HG03159 (cell line): ENCODE results near the gene RASA3.

Experiments
- ATAC-seq: cut with Tn5 transposase; IDR thresholded peaks from one replicate; pipeline ENCODE4 v1.9.1; 2021; ENCODE audit warnings: mild to moderate bottlenecking, moderate library complexity; ENCODE audit not compliant: unreplicated experiment

RASA3 gene

DNA sequence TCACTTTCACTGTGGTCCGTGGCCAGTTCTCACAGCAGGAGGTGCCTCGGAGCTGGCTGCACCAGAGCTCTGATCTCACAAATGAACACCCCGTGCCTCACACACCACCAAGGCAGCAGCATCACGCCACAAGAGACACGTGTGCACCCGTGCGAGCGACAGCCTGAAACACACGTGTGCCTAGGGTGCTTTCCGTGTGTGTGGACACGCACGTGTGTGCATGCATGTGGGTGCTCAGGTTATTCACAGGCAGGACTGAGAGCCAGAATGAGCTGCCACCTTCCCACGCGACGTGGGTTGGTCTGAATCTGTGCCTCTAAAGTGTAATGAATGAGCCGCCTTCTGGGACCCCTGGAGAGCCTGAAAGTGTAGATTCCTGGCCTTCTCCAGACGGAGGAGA, 90.9 kb downstream of the RASA3 start:
- no peak for ATAC-seq

DNA sequence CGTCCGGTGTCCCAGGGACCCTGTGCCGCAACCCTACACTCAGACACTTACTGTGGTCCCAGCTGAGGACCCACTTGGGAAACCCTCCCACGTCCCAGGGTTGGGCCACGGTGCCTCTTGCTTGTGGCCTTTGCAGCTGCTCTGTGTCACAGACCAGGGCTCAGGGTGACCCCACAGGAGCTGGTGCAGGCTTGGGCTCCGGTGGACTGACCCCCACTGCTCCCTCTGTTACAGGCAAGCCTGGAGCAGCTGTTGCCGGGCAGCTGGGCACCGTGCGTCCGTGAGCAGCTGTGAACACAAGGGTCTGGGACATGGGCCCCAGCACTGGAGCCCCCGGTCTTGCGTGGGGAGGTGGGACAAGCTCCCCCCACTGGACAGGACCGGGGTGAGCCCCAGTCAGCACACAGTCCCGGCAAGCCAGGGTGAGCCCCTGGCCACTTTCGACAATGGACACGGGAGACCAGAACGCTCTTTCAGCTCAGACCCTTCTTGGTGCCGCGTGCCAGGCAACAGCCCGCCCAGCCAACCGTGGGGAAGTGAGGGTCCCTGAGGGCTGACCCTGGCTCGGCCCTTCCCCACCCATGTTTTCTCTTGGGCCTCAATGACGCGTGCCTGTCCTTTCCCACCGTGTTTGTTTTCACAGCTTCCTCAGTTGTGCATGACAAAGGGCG, 92.8 kb downstream of the RASA3 start:
- ATAC-seq: no peak

DNA sequence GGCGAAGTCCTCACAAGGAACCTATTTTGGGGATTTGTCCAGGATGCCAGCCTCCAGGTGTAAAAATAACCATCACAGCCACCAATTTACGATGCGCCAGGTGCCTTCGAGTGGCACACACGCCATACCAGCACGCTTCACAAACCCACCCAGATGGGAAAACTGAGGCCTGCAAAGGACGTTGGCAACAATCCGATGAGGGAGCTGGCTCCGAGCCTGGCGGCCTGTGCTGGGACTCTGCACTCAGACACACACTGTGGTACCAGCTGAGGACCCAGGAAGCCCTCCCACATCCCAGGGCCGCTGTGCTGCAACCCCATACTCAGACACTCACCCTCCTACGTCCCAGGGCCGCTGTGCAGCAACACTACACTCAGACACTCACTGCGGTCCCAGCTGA, 93.5 kb downstream of the RASA3 start:
- no peak for ATAC-seq

DNA sequence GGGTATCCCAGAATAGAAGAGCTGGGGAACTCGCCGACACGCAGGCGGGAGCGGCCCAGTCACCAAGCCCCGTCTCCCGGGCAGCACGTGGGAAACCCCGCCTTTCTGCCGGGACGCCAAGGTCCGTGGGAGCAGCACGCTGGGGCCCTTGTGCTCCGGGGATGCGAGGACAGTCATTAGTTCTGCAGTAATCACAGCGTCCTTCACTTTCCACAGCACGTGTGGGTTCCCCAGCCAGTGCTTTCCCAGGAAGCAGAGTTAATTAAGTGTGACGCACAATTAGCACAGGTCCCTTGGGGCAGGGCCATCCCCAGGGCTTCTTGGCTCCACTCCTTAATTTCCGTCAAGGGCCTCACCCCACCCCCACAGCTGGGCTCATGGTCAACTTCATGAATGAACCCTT, 94.2 kb downstream of the RASA3 start:
- ATAC-seq: no peak

DNA sequence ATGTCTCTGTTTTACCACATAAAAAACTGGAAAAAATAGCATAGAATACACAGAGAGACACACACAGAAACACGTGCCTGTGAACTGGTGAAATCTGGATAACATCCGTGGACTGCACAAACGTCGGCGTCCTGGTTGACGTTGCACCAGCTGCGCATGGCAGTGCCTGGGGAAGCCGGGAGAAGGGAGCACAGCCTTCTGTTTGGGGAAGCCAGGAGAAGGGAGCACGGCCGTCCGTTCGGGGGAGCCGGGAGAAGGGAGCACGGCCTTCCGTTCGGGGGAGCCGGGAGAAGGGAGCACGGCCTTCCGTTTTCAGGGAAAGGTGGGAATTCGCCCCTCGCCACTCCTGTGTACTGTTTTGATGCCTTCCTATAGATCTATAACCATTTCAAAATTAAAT, 94.7 kb downstream of the RASA3 start:
- no peak for ATAC-seq

DNA sequence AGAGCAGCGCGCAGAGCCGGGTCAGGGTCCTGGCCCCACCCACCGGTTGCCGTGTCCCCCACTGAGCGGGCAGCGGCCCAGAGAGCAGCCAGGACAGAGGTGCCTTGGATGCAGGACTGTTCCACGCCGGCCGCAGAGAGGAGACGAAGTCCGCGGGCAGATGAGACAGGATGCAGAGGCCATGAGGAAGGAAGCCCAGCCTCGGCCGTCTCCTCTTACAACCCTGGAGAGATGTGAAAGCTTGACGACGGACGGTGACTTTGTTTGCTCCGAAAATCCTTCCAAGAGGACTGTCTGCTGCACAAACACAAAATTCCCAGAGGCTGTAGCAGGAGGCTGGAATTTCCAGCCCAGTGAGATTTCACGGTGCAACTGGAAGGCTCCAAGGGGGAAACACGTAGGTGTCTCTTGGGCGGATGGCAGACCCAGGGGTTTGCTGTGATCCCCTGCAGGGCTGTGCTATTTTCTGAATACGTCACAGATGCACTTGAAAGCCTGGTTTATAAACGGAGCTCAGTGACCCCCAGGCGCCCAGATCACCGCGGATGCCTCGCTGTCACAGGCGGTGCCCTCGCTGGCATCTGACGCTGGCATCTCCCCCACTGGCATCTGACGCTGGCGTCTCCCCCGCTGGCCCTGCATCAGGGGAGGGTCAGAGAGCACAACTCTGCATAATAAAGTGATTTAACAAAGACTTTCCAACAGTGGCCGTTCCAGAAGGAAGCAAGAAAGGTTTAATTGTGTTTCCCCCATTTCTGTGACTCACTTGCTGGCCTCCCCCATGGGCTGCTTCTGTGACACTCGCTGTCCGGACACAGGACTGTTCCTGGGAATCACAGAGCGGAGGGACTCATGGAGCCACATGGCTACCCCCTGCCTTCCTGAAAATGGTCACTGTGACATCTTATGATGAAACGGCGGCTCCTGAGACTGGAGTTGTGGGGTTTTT, 96.6 kb downstream of the RASA3 start:
- no peak for ATAC-seq

DNA sequence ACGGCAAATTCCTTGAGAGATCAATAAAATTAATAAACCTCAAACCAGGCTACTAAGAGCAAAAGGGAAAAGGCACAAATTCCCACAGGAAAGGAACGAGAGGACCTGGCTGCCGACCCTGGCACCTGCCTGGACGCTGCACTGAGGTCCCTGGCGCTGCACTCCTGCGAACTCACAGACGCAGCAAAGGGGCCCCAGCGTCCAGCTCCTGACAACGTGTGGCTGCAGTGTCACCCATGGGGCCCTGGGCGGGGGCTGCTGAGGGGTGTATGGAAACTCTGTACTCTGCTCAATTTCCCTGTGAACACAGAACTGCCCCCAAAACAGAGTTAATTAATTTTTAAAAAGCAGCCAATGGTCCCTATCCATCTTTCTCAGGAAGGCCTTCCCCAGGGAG, 97.2 kb downstream of the RASA3 start:
- no peak for ATAC-seq

DNA sequence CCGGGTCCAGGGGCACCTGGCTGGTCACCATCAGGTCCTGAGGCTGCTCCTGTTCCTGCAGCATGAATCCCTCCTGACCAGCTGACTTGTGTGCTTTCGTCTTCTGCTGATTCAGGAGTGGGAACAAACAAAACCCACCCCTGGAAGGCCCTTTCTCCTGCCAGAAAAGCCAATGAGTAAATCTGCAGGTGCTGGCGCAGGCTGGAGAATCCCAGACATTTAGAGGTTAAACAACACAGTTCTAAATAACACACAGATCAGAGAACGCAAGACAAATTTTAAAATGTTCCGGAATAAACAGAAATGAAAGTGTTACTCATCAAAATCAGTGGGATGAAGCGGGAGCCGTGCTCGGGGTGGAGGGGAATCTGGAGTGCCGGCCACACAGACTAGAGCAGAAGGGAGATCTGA, 97.9 kb downstream of the RASA3 start:
- ATAC-seq: no peak

DNA sequence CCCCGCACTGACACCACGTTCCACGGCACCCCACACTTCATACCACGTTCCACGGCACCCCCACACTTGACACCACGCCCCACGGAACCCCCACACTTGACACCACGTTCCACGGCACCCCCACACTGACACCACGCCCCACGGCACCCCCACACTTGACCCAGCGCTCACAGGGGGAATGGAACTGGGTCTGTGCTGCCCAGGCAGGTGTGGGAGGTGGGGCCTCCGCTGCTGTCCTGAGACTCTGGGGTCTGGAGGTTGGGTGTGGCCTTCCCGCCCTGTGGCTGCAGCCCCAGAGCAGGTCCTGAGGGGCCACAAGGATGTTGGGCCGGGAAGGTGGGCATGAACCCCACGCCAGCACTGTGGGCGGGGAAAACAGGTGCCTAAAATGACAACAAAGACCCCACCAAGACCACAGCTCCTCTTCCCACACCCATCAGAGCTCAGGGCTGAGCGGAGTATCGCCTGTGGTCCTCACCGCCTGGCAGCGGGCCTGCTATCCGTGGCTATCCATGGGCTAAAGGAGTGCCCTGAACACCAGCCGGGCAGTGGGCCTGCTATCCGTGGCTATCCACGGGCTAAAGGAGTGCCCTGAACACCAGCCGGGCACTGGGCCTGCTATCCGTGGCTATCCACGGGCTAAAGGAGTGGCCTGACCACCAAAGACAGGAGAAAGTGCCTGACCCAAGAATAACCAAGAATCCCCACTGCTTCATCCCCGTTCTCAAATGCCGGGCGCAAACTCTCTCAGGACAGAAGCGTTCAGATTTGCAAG, 98.7 kb downstream of the RASA3 start:
- no peak for ATAC-seq

DNA sequence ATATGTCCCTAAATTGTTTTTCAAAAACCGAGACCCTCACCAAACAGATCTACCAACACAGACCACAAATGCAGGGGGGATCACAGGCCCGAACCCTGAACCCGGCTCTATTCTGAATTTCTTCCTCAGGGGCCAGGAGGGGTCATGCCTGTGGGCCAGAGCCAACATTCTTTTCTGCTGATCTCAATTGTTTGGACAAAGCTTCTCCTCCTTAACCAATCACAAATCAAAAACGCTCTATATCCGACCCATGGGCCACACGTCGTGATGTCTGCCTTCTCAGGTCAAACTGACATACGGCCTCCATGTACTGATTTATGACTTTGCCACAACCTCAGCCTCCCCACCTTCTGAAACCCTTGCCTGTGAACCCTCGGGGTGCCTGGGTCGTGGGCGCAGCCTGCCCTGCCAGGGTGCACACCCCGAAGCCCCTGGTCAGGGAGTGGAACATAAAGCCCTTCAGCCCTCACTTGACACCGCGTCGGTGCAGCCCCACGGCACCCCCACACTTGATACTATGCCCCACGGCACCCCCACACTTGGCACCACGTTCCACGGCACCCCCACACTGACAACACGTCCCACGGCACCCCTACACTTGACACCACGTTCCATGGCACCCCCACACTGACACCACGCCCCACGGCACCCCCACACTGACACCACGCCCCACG, 100.2 kb downstream of the RASA3 start:
- ATAC-seq: no peak

DNA sequence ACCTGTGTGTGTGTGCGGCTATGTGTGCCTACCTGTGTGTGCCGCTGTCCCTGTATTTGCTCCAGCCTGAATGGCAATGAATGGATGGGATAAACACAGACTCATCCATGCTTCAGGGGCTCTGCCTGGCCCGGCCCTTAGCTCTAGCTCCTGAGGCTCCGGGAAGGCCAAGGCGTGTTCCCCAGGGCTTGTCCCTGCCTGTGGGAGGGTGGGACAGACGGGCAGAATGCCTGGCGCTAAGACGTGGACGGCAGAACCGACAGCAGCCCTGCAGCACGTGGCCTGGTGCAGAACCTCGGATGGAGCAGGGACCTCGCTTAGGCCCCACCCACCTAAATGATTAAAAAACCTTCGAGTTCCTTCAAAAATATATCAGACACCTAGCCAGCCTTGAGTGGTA, 100.8 kb downstream of the RASA3 start:
- no peak for ATAC-seq

DNA sequence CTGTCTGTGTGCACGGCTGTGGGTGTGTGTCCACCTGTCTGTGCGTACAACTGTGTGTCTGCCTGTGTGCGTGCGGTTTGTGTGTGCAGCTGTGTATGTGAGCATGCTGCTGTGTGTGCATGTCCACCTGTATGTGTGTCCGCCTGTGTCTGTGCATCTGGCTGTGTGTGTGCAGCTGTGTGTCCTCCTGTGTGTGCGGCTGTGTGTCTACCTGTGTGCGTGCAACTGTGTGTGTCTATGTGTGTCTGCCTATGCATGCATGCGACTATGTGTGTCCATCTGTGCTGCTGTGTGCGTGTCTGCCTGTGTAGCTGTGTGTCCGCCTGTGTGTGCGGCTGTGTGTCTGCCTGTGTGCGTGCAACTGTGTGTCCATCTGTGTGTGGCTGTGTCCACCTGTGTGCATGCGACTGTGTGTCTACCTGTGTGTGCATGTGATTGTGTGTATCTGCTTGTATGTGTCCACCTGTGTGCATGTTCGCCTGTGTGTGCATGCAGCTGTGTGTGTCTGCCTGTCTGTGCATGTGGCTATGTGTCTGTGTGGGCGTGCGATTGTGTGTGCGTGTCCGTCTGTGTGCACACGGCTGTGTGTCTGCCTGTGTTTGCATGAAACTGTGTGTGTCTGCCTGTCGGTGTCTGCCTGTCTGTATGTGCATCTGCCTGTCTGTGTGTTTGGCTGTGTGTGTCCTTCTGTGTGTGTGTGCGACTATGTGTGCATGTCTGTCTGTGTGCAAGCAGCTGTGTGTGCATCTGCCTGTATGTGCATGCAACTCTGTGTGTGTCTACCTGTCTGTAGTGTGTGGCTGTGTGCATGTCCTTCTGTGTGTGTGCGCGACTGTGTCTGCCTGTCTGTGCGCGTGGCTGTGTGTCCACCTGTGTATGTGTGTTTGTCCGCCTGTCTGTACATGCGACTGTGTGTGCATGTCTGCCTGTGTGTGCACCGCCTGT, 101.5 kb downstream of the RASA3 start:
- ATAC-seq: no peak

DNA sequence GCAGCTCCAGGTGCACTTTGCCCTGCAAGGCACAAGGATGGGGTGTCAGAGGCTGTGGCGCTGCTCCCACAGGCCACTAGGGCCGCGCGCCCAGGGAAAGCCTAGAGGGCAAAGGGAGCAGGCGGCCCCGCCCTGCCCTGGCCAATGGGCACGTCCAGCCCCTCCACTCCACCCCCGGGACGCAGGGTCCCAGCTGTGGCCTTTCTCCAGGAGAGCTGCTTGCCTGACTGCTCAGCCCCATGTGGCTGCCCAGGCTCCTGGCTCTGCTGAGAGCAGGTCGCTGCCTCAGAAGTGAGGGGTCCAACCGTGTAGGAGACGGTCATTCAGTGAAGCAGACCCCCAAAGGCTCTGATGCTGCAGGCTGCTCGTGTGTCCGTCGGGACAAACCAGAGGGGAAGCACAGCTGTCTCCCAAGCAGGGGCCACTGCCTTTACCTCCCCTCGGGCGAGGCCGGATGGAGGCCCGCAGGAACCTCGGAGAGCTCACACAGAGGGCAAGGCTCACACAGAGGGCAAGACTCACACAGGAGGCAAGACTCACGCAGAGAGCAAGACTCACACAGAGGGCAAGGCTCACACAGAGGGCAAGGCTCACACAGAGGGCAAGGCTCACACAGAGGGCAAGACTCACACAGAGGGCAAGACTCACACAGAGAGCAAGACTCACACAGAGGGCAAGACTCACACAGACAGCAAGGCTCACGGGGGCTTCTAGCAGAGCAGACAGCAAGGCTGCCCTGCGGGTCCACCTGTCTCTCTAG, 102.4 kb downstream of the RASA3 start:
- ATAC-seq: no peak

DNA sequence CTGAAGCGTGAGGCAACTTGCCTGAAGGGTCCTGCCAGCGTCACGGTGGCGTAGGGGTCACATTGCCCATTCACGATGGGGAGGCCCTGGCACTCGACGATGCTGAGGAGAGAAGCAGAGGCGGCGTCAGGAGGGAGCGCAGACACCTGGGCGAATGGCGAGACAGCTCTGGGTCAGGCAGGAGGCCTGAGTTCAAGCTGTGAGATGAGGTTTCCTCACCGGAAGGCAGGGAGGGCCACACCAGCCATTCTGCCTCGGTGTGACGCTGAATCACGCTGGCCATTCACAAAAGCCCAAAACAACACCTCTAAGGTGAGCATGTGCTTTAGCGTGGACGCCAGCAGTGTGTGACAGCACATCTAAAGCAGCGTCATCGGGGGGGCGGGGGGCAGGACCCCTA, 104.6 kb downstream of the RASA3 start:
- no peak for ATAC-seq

DNA sequence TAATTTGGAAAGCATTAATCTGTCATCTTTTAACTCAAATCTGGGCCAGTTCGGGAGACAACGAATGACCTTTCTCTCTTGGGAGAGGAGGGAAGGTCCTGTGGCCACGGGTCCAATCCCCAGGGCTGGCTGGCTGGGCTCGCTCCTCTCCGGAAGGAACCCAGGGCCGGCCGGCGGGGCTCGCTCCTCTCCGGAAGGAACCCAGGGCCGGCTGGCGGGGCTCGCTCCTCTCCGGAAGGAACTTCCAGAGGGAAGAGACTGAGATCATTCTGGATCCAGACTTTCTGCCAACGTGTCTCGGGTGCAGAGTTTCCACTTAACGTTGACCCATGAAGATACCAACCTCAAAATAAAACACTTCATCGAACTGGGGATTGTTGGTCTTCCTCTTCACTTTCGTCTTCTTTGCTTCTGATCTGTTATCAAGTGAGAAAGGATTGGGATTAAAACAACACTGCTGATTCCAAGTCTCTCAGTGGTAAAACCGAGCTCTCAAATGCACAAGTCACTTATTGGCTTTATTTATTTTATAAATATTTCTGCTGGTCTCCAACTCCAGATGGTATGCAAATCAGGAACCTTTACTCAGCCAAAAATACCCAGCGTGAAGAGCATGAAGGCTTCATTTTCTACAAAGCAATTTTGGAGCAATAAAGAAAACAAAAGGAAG, 105.2 kb downstream of the RASA3 start:
- ATAC-seq: no peak

DNA sequence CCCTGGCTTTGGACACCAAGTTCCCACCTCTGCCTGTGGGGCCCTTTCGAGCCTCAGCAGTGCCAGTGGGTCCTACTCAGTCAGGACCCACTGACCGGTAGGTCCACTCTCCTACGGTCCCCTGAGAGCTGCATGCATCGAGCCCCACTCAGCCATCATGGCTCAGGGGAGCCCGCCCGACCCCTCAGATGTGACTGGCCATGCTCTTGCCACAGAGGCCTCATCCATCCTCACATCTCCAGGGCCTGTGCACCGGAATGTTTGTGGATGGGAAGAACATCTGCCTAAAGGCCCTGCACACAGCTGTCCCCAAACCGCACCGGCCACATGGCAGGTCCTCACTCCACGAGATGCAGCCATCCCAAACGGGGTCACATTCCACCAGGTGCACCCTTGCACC, 105.9 kb downstream of the RASA3 start:
- no peak for ATAC-seq

DNA sequence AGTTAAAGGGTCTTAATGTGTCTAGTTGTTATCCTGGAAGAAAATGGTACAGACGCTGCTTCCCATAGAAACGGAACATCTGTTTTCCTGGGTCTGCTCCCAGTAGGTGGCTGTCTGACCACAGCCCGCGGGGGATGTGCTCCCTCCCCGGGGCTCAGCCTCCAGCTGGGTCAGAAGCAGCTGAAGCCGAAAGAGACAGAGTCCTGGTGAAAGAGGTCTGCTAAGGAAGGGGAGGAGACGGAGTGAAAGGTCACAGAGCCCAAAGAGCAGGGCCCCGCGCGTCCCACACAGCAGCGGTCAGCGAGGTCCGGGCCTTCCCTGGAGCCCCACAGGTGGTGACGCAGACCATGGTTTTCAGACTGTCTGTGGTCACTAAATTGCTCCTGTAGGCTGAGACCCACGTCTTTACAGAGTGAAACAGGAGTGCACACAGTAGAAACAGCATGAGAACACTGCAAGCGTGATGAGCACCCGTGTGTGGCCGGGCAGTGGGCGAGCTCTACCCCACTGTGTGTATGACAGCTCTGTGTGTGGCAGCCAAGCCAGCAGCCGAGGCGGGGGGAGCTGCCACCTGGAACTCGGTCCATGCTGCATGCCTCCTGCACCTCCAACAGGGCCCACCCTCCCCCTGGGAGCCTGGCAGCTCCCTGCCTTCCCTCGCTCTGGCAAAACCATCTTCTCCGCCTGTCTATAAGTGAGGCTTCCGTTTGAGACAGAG, 106.5 kb downstream of the RASA3 start:
- ATAC-seq: no peak

DNA sequence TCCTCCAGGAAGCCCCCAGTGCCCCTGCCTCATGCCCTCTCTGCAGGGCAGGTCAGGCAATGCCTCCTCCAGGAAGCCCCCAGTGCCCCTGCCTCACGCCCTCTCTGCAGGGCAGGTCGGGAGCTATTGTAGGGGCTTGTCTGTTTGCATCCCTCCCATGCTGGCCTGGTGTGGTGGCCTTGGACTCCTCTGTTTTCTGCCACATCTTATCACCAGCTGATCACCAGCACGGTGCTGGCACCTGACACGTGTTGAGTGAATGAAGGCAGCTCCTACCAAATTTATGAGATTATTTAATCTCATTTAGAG, 107.1 kb downstream of the RASA3 start:
- ATAC-seq: no peak
